ENCODE results near the gene ATP6V1B1. TPM values are rescaled to one million over a fixed set of nuclear protein-coding genes. Genes with fewer than 3 reads are reported as not detected.
A peak's percentile ranks its signal among the peaks of the same experiment; 100 is the strongest.

The ATP6V1B1 gene
- total and polyA plus RNA-seq, 7 donors: 0.16 to 1.9 (median 0.66) TPM; not detected in 4

GRCh38 chr2:70962885-70963878 is 27.5 kb downstream of the ATP6V1B1 start:
- H3K4me3 ChIP-seq: no peak overlapping the region

GRCh38 chr2:70964133-70964532 is 28.4 kb downstream of the ATP6V1B1 start:
- Histone ChIP-seq H3K9me3 (no peaks in the 10 kb centered on the region), H3K4me1 (peaks cover 0 to 11% (median 8%) of the 10 kb centered on the region in 4 donors), H3K27me3 (peaks cover 0 to 59% (median 19%) of the 10 kb centered on the region in 3 donors), H3K4me3 (no peak overlapping the region), H3K27ac (no peak overlapping the region), H3K36me3 (no peaks in the 10 kb centered on the region)
- intact Hi-C loops (cut with DNase I): loop anchor here (2.0 kb wide), 1 partner anchor 15 kb away; the partner anchor contains the start of gene ANKRD53
- DNase-seq: no peak
- TF ChIP-seq CTCF (IDR thresholded peaks at IDR 0.05) (no peak), POLR2A (IDR thresholded peaks at IDR 0.05) (no peak), EP300 (IDR thresholded peaks at IDR 0.05) (no peak), POLR2AphosphoS5 (IDR thresholded peaks at IDR 0.05) (no peak)
- WGBS, 2 donors: 66 to 67% methylated on average over 4 of the region's 4 CpGs

More at GRCh38 chr2:70962885-70963878, 27.5 kb downstream of the ATP6V1B1 start:
- intact Hi-C loops (cut with DNase I): no loop called here
- TF ChIP-seq POLR2AphosphoS5 (IDR thresholded peaks at IDR 0.05) (no peak), CTCF (IDR thresholded peaks at IDR 0.05) (no peak), POLR2A (IDR thresholded peaks at IDR 0.05) (no peak), EP300 (IDR thresholded peaks at IDR 0.05) (no peak)
- peaks cover 0 to 67% (median 25%) of the 10 kb centered on the region in 3 donors for H3K27me3 ChIP-seq
- no peaks in the 10 kb centered on the region for H3K9me3 ChIP-seq
- H3K36me3 ChIP-seq: no peaks in the 10 kb centered on the region
- H3K4me1 ChIP-seq: peaks cover 0 to 11% (median 8%) of the 10 kb centered on the region in 4 donors
- DNase-seq: no peak
- 69 to 72% methylated on average over 18 of the region's 18 CpGs for WGBS, 2 donors
- H3K27ac ChIP-seq: no peak overlapping the region

DNA sequence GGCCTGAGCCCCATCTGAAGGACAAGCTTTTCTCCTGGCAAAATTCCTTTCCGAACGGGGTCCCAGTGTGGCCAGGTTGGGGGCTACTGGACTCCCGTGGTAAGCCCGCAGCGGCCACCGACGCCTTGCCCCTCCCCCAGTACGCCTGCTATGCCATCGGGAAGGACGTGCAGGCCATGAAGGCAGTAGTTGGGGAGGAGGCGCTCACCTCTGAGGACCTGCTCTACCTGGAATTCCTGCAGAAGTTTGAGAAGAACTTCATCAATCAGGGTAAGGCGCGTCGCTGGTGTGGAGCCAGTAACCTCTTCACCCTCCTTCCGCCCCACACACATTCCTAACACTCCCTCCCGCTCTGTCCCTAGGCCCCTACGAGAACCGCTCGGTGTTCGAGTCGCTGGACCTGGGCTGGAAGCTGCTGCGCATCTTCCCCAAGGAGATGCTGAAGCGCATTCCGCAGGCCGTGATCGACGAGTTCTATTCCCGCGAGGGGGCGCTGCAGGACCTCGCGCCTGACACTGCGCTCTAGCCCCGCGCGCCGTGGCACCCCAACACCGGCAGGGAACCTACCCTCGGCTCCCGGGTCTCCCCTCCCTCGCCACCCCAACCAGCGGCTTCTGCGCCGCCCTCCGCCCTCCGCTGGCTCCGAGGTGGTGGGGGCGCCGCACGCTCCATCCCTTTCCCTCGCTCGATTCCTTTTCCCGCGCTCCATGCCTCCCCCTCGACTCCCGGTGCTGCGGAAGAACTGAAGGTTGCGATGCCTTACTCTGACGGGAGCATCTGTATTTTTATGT is 29.1 kb downstream of the ATP6V1B1 start:
- peaks cover 0 to 53% (median 15%) of the 10 kb centered on the region in 3 donors for H3K27me3 ChIP-seq
- no peaks in the 10 kb centered on the region for H3K36me3 ChIP-seq
- WGBS, 2 donors: 6 to 7% methylated on average over 59 of the region's 59 CpGs

More for the DNA sequence above, 29.1 kb downstream of the ATP6V1B1 start:
- peak; percentile 88 for DNase-seq
- TF ChIP-seq POLR2AphosphoS5 (IDR thresholded peaks at IDR 0.05) (no peak), POLR2A (IDR thresholded peaks at IDR 0.05) (no peak), EP300 (IDR thresholded peaks at IDR 0.05) (no peak), CTCF (IDR thresholded peaks at IDR 0.05) (peak; percentile 68 to 88 (median 78))
- Histone ChIP-seq H3K4me1 (peaks cover 0 to 11% (median 8%) of the 10 kb centered on the region in 4 donors), H3K27ac (no peak overlapping the region), H3K4me3 (peak overlapping the region; percentile 28 to 53 (median 47)), H3K9me3 (no peaks in the 10 kb centered on the region)
- intact Hi-C loops (cut with DNase I): loop anchor here (2.0 to 5.0 kb wide), 2 partner anchors 14 to 38 kb away; partner anchors contain the start of gene ANKRD53

All from sigmoid colon (tissue), 7 donors.